Left forelimb (tissue), 1 donor: ENCODE data around the gene DACH2.

Source experiments
- DNase-seq: peaks from one replicate; pipeline ENCODE4 v3.0.0-alpha.2; 2018; ENCODE audit warnings: low spot score

Gene DACH2

DNA sequence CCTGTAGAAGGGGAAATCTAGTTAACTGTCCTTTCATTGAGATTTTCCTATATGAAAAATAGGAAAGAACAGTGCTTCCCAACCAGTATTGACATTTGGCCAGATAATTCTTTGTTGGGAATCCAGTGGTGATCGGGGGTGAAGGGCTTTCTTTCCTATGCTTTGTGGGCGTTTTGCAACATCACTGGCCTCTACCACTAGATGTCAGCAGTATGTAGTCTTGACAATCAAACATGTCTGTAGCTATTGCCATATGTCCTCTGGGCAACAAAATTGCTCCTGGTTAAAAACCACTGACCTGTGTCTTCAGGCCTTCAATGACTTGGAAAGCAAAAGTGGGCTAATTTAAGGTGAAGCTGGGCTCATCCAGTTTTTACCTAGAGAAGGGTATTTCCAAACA is 658.5 kb downstream of the DACH2 start:
- DNase-seq, result no peak

DNA sequence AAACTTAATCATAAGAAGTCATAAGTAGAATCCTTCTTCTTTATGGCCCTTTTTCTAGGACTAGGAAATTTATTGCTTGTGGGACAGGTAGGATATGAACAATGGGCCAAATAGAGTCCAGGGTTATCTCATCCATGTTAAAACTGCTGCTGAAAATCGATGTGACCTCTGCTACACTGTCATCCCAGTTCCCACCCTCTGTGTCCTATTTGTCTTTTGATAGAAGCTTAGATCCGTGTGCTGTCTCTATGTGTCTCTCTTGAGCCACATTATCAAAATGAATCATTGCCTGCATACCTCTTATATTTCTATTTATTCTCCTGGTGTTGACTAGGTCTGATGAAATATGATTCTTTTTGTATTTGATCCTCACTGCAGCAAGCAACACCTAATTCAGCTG is 661.4 kb downstream of the DACH2 start:
- no peak for DNase-seq

- DNase-seq, result no peak
These were observed 681.5 kb downstream of the DACH2 start for GRCh38 chrX:86829786-86830185.

DNA sequence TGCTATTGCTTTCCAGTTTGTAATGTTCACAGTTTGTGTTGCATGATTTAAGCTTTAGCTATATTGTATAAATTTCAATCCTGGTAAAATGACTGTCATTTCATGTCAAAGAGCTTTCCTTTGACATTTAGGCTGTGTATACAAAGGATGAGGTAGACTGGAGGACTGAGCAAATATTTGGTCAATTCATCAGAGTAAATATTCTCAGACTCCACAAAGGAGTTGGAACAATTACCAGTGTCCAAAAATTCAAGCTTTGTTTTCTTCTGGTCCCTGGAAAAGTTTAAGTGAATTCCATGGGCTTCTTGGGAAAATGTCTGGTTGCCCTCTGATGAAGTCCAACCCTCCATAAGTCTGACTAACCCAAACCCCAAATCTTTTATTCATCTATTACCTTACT is 682.4 kb downstream of the DACH2 start:
- no peak for DNase-seq

DNA sequence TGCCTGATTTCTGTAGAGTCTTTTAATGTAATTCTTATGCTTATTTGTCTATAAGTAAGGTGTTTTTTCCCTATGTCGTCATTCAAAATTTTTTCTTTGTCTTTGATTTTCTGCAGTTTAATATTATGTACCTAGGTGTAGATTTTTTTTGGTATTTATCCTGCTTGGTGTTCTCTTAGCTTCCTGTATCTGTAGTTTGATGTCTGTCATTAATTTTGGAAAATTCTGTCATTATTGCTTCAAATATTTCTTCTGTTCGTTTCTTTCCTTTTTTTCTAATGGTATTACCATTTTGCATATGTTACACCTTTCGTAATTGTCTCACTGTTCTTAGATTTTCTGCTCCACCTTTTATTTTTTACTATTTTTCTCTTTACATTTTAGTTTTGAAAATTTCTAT is 696.9 kb downstream of the DACH2 start:
- DNase-seq, result no peak
